ENCODE data around the gene GKN2. TPM values are rescaled to one million over a fixed set of nuclear protein-coding genes. Genes with fewer than 3 reads are reported as not detected.

GKN2 gene
- total RNA-seq, 1 donor from 2014 or later, result 77.2 TPM

DNA sequence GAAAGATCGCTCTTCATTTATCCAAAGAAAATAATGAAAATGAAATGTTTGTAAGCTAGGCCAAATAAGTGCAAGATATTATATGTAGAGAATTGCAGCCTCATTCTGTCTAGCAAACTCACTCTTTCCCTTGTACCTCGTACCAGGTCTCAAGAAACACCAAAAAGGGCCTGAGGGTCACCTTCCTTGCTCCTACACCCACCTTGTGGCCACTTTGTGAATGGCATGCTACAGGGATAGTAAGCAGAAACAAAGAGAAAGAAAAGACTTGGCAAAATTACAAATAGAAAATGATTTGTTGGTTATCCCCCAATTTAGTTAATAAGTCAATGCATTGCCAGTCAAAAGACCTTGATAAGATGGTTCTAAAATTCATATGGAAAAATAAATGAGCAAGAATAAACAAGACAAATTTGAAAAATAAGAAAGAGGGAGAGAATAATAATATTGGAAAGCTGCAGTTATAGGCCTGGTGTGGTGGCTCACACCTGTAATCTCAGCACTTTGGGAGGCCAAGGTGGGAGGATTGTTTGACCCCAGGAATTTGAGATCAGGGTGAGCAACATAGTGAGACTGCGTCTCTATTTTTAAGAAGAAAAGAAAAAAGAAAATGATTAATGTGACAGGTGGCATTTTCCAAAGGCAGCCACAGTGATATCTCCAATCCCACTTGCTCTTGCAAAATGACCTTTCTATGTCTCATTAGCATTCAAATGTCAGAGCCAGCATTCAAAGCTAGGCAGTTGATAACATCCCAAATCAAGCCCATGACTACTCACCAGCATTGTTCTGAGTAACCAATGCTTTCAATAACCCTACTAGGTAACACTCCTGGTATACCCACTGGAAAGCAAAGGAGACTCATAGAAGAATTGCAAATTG is 42.7 kb downstream of the GKN2 start:
- no peak for DNase-seq
- H3K4me1 ChIP-seq, result peaks cover 18% of the 10 kb centered on the region
- no peaks in the 10 kb centered on the region for H3K27me3 ChIP-seq
- TF ChIP-seq, protein P1, sequence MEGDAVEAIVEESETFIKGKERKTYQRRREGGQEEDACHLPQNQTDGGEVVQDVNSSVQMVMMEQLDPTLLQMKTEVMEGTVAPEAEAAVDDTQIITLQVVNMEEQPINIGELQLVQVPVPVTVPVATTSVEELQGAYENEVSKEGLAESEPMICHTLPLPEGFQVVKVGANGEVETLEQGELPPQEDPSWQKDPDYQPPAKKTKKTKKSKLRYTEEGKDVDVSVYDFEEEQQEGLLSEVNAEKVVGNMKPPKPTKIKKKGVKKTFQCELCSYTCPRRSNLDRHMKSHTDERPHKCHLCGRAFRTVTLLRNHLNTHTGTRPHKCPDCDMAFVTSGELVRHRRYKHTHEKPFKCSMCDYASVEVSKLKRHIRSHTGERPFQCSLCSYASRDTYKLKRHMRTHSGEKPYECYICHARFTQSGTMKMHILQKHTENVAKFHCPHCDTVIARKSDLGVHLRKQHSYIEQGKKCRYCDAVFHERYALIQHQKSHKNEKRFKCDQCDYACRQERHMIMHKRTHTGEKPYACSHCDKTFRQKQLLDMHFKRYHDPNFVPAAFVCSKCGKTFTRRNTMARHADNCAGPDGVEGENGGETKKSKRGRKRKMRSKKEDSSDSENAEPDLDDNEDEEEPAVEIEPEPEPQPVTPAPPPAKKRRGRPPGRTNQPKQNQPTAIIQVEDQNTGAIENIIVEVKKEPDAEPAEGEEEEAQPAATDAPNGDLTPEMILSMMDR (IDR thresholded peaks at IDR 0.05), result peak; percentile 93
- no peak overlapping the region for H3K27ac ChIP-seq
- no peaks in the 10 kb centered on the region for H3K36me3 ChIP-seq
- peak; percentile 82 for ATAC-seq
- no peaks in the 10 kb centered on the region for H3K9me3 ChIP-seq
- no peak overlapping the region for H3K4me3 ChIP-seq
- intact Hi-C loops (cut with DNase I), result loop anchor here (5.0 to 10.0 kb wide), 2 partner anchors 65 to 158 kb away; no protein-coding TSS in a partner anchor

DNA sequence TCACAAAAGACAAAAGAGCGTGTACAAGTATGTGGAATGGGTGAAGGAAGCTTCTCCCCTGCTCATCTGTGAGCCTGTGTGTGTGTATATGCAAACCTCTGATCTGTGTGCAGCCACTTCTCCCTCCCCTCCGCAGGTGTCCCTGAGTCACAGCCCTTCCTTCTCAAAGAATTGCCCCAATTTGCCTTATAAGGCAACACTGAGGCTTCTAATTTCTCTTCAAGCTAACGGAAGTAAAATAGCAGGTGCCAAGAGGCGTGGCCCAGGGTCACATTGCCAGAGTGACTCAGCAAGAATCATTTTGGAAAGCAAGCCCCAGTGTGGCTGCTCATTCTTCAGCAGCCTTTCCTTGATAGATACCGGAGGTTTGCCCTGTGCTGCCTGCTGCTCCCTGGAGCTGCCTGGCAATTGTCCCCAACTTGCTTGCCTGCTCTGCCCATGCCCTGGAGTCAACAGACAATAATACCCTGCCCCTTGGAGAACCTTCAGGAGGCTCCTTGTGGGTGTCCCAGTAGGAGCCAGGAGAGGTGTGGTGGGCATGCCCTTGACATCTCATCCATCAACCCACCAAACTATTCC is 44.2 kb downstream of the GKN2 start:
- Histone ChIP-seq H3K27me3 (no peaks in the 10 kb centered on the region), H3K27ac (peak overlapping the region; percentile 48), H3K36me3 (no peaks in the 10 kb centered on the region), H3K9me3 (no peaks in the 10 kb centered on the region), H3K4me3 (no peak overlapping the region), H3K4me1 (peaks cover 18% of the 10 kb centered on the region)
- intact Hi-C loops (cut with DNase I), result loop anchor here (5.0 to 10.0 kb wide), 2 partner anchors 64 to 156 kb away; no protein-coding TSS in a partner anchor
- ATAC-seq (peak; percentile 83), DNase-seq (peak; percentile 83)
- TF ChIP-seq, protein P1 (IDR thresholded peaks at IDR 0.05), result no peak

DNA sequence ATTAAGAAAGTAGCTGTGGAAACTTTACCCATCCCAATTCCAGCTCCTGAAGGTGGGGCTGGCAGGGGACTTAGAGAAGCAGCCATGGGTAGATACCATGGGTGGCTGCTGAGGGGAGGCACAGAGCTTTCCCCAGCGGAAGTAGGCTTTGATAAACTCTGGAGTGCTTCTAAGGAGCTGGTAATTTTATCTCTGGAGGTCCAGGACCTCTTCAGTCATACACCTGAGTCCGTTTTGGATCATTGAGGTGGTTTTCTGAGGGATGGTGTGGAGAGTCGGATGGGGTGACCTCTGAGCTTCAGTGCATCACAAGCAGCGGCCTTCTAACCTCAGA is 44.8 kb downstream of the GKN2 start:
- DNase-seq, result no peak
- no peaks in the 10 kb centered on the region for H3K9me3 ChIP-seq
- intact Hi-C loops (cut with DNase I), result loop anchor here (5.0 to 10.0 kb wide), 2 partner anchors 63 to 156 kb away; no protein-coding TSS in a partner anchor
- no peak for ATAC-seq
- H3K4me1 ChIP-seq, result peaks cover 18% of the 10 kb centered on the region
- TF ChIP-seq, protein P1 (IDR thresholded peaks at IDR 0.05), result no peak
- H3K4me3 ChIP-seq, result no peak overlapping the region
- H3K36me3 ChIP-seq, result no peaks in the 10 kb centered on the region
- no peaks in the 10 kb centered on the region for H3K27me3 ChIP-seq
- H3K27ac ChIP-seq, result peak overlapping the region; percentile 48

DNA sequence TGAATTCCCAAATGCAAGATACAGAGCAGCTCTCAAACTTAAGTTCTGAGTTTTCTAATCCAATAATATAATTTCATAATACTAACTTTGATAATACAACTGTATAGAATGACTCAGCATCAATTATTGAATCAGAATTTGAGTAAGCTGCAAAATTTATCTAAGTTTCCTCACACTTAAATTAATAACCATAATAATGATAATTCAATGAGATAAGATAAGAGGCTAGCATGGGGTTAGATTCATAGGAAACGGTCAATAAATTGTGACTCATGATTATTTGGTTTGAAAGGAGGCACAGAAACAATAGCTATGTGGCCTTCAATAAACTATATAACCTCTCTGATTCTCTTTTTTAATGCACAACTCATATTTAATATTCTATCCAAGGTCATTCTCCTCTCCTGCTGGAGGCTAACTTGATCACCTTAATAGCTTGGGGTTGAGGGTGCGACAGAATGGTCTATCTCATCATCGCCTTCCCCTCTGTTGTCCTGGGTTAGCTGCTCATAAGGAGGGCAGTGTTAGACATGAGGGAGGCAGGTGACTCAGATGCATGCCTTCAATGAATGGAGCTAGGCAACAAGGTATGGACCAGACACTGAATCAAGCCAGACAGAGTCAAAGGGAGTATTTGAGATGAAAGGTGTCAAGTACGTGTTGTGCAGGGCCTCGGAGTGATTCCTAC is 45.3 kb downstream of the GKN2 start:
- H3K4me1 ChIP-seq, result peaks cover 18% of the 10 kb centered on the region
- intact Hi-C loops (cut with DNase I), result loop anchor here (5.0 to 10.0 kb wide), 2 partner anchors 63 to 155 kb away; no protein-coding TSS in a partner anchor
- H3K27ac ChIP-seq, result peak overlapping the region; percentile 48
- TF ChIP-seq, protein P1 (IDR thresholded peaks at IDR 0.05), result no peak
- H3K9me3 ChIP-seq, result no peaks in the 10 kb centered on the region
- no peaks in the 10 kb centered on the region for H3K36me3 ChIP-seq
- H3K27me3 ChIP-seq, result no peaks in the 10 kb centered on the region
- H3K4me3 ChIP-seq, result no peak overlapping the region
- ATAC-seq (no peak), DNase-seq (no peak)

DNA sequence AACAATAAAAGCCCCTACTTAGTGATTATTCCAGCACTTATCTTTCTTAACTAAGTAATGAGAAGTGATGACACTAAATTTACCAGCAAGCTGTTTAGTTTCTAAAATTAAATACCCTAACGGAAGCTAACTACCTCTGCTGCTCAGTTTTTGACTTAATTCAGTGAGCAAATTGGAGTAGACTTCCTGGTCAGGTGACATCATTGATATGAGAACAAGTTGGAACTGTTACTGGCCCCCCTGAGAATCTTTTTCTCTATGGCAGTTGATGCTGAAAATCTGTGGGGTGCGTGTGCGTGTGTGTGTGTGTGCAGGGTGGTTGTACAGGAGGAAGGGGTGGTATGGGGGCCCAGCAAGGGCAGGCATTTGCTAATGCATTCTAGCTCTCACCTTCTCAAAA is 46.0 kb downstream of the GKN2 start:
- no peak overlapping the region for H3K27ac ChIP-seq
- H3K36me3 ChIP-seq, result no peaks in the 10 kb centered on the region
- ATAC-seq, result no peak
- no peaks in the 10 kb centered on the region for H3K27me3 ChIP-seq
- TF ChIP-seq, protein P1 (IDR thresholded peaks at IDR 0.05), result no peak
- no peaks in the 10 kb centered on the region for H3K9me3 ChIP-seq
- no peak overlapping the region for H3K4me3 ChIP-seq
- intact Hi-C loops (cut with DNase I), result loop anchor here (5.0 to 10.0 kb wide), 2 partner anchors 62 to 154 kb away; no protein-coding TSS in a partner anchor
- no peak for DNase-seq
- H3K4me1 ChIP-seq, result peaks cover 18% of the 10 kb centered on the region
